ENCODE results near the gene DDX11.
"Not testable (repeated sequence)": the region's sequence is repeated elsewhere in the genome, so short reads cannot be mapped to it uniquely, and the experiment has no call there.

DDX11 gene

DNA sequence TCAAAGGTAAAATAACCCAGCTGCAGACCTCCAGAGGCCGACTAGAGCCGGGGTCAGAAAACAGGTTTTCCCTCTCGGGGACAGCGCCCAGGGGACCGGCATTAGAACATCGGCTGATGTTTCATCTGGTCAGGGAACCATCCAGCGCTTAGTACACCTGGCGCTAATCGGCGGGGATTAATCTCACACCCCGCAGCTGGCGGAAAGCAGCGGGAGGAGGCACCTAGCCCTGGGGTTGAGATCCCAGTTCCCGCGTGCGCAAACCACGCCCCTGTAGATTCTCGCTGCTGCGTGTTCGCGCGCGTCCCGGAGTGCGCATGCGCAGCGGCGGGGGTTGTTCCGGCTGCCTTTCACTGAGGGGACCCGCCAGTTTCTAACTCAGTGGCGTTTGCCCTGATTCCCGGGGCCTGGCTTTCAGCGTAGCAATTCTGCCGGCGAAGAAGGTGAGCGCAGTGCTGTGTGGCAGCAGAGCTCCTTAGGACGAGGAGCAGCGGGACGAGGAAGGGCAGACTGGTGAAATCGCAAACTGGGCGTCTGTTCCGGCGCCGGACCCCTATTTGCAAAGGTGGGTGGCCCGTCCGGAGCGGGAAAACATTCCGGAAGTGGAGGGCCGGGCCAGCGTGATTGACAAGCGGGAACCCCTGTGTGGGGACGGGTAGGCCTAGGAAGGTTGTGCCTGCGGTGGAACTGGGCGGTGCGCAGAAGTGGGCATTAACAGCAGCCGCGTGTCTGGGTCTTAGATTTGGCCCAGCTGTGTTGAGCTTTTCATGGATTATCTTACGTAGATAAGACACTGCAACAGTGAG lies at the start of gene DDX11:
DDX11 (plus strand) TSS at position 334 of the 806 bp plus-strand sequence. CDS start 4,534 bp downstream, outside the sequence.
- FAIRE-seq = not testable (repeated sequence)
- DNase-seq (ENCODE audit: low spot score) = peak; percentile 89

DNA sequence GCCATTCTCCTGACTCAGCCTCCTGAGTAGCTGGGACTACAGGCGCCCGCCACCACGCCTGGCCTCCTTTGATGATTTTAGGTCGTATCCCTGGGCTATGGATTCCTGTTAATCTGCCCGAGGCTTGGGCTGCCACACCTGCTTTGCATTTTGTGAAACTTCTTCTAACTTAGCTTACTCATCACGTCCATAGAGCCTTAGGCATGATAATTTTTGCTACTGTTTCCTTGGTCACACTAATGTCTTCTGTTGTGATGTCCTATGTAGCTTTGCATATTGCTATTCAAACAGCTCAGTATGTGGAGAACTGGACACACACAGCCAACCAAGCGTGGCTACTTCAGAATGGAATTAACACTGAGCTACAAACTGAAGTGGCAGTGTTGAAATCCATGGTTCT lies 47.5 kb upstream of the DDX11 start:
- FAIRE-seq (no peak), DNase-seq (ENCODE audit: low spot score) (no peak)

- not testable (repeated sequence) for DNase-seq (ENCODE audit: low spot score); FAIRE-seq
These were observed 46.7 kb upstream of the DDX11 start for GRCh38 chr12:31027006-31027405.

DNA sequence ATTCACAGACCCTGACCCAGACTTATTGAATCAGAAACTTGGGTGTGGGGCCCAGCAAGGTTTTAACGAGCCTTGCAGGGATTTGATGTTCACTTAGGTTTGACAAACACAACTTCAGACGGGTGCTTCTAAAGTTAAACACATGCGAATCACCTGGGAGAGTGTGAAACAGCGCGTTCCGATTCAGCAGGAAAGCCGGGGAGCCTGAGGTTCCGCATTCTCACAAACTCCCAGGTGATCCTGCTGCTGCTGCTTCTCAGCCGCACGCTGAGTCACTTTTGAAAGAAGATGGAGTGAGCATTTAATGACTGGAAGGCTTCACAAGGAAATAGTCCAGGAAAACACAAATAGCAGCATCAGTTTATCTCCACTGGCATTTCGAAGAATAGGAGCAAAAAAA lies 44.2 kb upstream of the DDX11 start:
- FAIRE-seq = no peak
- DNase-seq (ENCODE audit: low spot score) = no peak

- FAIRE-seq (peak; percentile 96), DNase-seq (ENCODE audit: low spot score) (no peak)
These were observed 43.6 kb upstream of the DDX11 start for GRCh38 chr12:31029916-31030562.

DNA sequence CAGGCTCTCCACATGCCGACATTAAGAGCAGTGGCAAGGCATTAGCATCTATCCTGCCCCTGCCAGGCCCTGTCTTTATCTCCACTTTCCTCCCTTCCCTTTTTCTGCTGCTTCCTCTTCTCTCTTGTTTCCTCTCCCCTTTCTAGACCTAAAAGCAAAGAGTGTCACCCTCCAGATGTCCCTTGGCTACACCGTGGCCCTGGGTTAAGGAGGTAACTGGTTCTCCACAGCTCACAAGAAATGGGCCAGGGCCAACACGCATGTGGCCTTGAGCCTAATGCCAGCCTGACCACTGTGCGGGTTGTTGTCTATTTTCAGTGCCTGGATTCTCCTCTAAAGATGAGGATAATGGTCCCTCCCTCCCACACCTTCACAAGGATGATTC lies 41.7 kb upstream of the DDX11 start:
- no peak for DNase-seq (ENCODE audit: low spot score)
- no peak for FAIRE-seq

DNA sequence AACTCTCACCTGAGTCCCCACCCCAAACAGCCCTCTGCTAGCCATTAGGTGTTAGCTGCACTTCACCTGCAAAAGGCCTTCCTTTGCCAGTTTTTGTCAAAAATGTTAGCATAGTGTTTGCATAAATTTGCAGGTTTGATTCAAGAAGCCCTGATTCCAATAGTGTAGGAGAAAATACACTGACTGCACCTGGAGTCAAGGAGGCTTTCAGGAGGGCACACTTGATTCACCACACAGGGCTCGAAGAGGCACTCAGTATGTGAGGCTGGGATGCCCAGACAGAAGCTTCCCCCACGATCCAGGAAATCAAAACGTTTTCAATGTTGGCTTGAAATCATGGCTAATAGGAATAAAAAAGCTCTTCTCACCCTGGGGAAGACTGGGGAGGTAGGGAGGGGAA lies 40.5 kb upstream of the DDX11 start:
- DNase-seq (ENCODE audit: low spot score) (no peak), FAIRE-seq (no peak)

GRCh38 chr12:31033681-31034080 lies 40.0 kb upstream of the DDX11 start:
- FAIRE-seq (no peak), DNase-seq (ENCODE audit: low spot score) (no peak)

DNA sequence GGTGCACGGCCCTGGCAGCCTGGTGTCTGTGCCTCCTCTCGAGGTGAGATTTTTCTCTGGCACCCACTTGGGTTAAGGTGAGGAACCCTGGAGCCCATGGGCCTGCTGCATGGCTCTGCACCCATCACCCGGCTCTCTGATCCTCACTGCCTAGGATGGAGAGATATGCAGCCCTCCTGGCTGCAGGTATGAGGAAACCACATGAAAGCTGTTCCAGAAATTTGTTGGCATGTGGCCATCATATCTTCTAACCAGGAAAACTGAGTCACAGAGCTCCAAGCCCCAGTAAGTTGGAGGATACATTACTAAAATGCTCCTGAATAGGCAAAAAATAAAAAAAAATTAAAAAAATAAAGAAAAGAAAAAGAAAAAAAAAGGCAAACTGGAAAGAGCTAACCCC lies 39.3 kb upstream of the DDX11 start:
- FAIRE-seq = no peak

DNA sequence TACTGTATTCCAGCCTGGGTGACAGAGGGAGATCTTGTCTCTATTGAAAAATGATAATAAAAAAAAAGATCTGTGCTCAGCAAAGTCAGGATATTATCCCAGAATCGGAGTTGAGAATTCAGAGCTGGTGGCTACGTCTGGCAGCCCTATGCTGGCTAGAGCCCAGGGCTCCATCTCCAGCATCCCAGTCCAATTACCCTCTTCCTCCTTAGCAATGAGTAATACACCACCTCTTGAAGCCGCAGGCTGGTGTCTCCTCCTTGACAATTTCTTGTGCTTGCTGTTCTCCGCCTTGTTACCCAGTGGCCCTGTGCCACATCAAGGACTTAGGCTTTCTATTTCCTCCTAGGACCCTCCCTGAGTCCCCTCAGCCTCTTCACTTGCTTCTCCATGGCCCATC lies 38.4 kb upstream of the DDX11 start:
- no peak for FAIRE-seq
- DNase-seq (ENCODE audit: low spot score) = peak; percentile 46

More for the DNA sequence above, 39.3 kb upstream of the DDX11 start:
- peak; percentile 61 for DNase-seq (ENCODE audit: low spot score)

DNA sequence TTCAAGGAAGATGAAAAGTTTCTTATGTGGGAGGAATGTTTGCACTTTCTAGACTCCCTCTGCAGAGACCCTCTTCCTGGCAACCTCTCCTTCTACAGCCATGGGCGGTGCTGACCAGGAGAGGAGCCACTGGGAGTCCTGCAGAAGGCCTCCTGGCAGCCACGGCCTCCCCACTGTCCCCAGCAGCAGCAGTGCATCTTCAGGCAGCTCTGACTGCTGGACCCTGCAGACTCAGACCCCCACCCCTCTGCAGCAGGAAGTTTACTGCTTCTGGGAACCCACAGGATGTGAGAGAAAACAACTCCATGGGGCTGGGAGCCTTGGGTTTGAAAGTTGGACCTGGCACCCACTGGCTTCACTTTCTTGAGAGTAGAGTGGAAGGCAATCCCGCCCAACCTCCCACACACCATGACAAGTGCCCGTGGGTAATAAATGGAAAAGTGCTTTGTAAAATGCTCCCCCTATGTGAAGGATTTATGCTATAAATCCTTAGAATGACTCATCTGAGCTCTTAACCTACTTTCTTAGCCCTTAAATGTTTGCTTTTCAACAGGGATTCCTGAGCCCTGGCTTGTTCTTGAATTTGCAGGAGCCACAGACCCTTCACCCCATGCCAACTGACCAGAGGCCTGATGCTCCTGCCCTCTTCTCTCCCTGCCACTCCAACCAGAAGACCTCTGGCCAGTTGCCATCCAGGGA lies 37.5 kb upstream of the DDX11 start:
- DNase-seq (ENCODE audit: low spot score) = peak; percentile 30
- FAIRE-seq = no peak

DNA sequence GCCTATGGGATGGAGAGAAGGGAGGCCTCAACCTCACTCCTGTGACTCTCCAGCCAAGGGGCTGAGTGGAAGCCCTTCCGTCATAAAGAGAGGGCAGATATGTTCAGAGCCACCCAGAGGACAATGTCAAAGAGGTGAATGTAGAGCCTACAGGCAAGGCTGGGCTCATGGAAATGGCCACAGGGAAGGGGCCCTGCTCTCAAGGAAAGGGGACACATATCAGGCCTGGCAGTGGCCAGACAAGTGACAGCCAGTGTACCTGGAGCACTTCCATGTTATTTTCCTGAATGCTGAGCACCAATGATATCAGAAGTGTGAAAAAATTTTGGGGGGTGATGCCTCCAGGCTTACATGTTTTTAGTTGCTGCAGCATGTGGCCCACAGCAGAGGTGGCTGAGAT lies 36.6 kb upstream of the DDX11 start:
- no peak for FAIRE-seq
- no peak for DNase-seq (ENCODE audit: low spot score)

GRCh38 chr12:31037931-31038330 lies 35.7 kb upstream of the DDX11 start:
- FAIRE-seq (no peak), DNase-seq (ENCODE audit: low spot score) (no peak)

- no peak for FAIRE-seq
- no peak for DNase-seq (ENCODE audit: low spot score)
These were observed 32.6 kb upstream of the DDX11 start for GRCh38 chr12:31041033-31041564.

DNA sequence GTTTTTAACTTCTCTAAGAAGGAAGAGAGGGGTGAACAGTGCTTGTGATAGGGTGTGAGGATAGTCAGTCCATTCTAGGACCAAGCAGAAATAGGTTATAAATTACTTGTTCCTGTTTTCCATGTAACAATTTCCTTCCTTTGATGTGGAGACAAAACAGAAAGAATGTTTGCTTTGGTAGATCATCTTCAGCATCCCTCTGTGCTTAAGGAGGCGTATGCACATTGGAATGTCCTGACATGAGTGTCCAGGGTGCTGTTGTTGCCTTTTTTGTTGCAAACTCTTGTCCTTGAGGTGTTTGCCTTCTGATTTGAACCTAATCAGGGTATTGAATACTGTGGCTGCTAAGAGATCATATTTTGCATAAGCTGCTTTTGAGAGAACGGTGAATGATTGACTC lies 23.5 kb upstream of the DDX11 start:
- DNase-seq (ENCODE audit: low spot score); FAIRE-seq: not testable (repeated sequence)

GRCh38 chr12:31050548-31050947 lies 23.1 kb upstream of the DDX11 start:
- not testable (repeated sequence) for DNase-seq (ENCODE audit: low spot score); FAIRE-seq

DNA sequence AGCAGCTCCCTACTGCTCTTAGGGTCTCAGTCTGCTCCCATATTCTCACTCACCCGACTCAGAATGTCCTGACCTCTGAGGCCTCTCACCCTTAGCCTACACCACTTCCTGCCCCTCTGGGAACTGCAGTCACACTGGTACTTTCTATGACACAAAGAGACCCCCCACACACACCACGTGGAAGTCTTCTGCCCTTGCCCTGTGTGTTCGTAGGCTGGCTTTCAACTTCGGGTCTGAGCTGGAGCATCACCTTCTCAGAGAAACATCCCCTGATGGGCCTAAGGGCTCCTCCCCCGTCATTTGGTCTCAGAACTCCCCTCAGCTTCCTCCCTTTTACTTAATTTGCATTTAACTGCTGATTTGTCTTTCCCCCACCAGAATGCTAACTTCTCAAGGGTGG lies 22.0 kb upstream of the DDX11 start:
- not testable (repeated sequence) for FAIRE-seq; DNase-seq (ENCODE audit: low spot score)

DNA sequence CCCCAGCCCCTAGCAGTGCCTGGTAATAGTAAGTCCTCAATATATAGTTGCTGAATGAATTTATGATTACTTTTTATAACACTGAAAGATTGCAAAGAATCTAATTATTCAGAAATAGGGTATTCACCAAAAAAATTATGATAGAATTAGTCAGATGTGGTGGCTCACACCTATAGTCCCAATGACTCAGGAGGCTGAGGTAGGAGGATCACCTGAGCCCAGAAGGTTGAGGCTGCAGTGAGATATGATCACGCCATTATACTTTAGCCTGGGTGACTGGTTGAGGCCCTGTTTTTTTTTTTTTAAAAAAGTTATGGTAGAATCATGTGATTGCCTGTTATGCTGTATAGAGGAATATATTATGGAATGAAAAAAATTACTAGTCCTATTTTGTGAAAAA lies 21.5 kb upstream of the DDX11 start:
- DNase-seq (ENCODE audit: low spot score); FAIRE-seq: not testable (repeated sequence)

DNA sequence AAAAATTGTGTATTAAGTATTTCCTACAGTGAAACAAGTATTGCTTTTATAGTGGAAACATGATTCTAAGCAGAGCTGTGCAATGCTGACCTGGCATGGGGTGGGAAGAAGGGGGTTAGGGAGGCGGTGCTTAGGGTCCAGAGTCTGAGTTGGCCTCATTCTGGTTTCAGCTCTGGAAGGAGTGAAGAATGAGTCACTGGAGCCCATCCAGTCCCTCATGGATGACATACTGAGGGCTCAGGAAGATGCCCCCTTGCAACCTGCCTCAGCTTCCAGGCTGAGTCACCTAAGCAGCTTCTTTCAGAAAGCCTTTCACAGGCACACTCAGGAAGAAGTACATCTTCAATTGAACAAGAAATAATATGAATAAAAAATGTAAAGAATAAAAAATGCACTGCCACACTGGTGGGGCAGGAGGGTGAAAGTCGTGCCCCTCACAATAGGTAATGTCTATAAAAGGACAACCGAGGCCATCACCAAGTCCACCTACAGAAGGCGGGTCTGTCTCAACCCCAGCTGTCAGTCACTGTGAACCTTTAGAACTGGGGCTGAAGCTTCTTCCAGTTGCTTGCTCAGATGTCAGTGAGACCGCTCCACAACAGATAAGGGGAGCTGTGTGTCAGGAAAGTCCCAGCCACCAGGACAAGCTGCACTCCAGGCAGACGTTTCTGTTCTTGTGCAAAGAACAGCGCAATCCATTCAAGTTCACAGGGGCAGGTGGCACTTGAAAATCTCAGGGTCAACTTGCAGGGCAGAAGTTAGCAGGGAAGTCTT lies 20.8 kb upstream of the DDX11 start:
- peak; percentile 86 for FAIRE-seq
- not testable (repeated sequence) for DNase-seq (ENCODE audit: low spot score)

- DNase-seq (ENCODE audit: low spot score); FAIRE-seq: not testable (repeated sequence)
These were observed 19.7 kb upstream of the DDX11 start for GRCh38 chr12:31053944-31054343.

- no peak for DNase-seq (ENCODE audit: low spot score)
- no peak for FAIRE-seq
These were observed 16.0 kb upstream of the DDX11 start for GRCh38 chr12:31057671-31058070.
